ENCODE measurements around the gene TBC1D16.

TBC1D16 gene

GRCh38 chr17:79987187-79987934 is 48.3 kb downstream of the TBC1D16 start:
- no peak for DNase-seq

- DNase-seq: no peak
Measured at GRCh38 chr17:79986411-79987186, 49.1 kb downstream of the TBC1D16 start.

DNA sequence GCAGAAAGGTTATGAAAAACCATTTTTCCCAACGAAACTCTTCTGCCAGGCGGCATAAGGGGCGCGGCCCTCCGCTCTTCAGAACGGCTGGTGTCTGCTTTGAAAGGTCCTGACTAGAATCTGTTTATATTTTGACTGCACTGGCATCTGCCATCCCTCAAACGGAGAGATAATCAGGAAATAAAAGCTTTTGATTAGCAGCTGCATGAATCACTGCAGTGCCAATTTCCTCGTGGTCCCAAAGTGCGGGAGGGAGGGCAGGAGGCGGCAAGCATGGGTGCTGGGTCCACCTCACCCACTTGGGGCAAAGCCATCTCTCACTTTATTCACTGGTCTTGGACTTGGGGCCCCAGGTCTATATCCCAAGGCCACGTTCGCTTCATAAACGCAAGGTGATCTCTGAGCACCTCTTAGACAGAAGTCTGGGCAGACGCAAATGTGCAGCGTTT is 49.7 kb downstream of the TBC1D16 start:
- DNase-seq: no peak

- DNase-seq: no peak
Measured at GRCh38 chr17:79985361-79985942, 50.2 kb downstream of the TBC1D16 start.

- no peak for DNase-seq
Measured at GRCh38 chr17:79984877-79985276, 50.8 kb downstream of the TBC1D16 start.

- DNase-seq: no peak
Measured at GRCh38 chr17:79984045-79984840, 51.4 kb downstream of the TBC1D16 start.

GRCh38 chr17:79983456-79983855 is 52.2 kb downstream of the TBC1D16 start:
- no peak for DNase-seq

DNA sequence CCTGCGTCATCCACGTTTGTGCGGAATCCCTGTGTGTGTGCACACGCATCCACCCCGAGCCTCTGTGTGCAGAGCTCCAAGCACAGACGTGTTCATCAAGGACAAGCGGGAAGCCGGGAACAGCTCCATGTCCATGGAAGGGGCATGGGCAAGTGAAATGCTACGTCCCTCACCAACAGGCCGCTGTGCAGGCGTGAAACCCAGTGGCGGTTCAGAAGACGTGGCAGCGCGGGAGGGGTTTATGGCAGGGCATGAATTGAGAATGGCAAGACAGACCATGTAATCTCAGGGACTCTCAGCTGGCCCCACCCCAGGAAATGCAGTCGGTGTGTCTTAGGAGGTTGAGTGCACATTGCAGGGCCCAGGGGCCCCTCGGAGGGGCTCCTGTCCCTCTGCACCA is 52.7 kb downstream of the TBC1D16 start:
- DNase-seq: no peak

- no peak for DNase-seq
Measured at GRCh38 chr17:79981661-79982101, 54.0 kb downstream of the TBC1D16 start.

DNA sequence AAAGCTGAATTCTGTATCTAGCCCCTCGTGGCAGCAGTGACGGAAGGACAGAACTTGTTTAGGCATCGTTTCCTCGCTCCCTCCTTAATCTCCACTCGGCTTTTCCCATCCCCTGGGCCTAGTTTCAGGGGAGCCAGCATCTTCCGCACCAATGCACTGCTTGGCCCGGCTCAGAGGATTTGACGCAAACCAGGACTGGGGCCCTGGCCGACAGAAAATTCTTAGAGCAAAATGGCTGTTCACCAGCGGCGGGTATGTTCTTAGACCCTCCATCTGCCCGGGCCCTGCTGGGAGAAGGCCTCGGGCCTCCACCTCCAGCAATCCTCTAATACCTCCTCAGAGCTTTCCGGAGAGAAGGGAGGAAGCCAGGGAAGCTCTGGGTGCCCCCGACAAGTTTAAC is 54.6 kb downstream of the TBC1D16 start:
- DNase-seq: no peak

- no peak for DNase-seq
Measured at GRCh38 chr17:79980246-79981043, 55.2 kb downstream of the TBC1D16 start.

DNA sequence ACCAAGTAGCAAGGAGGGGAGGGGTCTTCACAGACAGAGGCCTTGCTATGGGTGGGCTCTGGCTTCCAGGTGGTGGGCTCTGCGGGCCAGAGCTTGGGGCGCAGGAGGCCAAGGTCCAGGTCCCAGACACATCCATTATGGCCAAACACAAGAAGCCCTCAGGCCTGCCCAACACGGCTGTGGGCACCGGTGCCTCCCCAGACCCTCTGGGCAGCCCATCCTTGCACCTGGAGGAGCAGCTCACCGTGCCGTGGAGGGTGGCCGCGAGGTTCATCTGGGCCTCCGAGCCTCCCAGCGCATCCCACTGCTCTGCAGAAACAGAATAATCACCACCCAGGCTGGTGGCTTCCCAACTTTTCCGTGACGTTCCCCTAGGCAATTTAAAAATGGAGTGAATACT is 55.9 kb downstream of the TBC1D16 start:
- DNase-seq: no peak

DNA sequence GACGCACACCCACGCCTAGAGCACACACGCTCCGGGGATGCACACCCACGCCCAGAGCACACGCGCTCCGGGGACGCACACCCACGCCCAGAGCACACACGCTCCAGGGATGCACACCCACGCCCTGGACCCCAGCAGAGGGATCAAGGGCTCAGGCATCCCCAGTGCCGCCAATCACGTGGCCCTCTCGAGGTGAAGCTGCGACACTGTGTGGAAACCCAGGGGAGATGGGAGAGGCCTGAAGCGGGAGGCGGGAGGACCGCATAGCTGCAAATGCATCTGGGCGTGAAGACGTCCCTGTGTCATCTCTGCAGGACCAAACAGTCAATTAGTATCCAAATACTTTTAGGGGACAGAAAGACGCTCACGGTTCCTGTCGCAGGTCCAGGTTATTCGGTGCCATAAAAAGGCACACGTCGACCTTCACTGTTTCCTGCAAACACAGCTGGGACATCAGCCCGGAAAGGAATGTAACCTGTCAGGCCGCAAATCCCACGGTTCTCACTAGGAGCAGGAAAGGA is 56.4 kb downstream of the TBC1D16 start:
- no peak for DNase-seq

- no peak for DNase-seq
Measured at GRCh38 chr17:79978548-79978855, 57.2 kb downstream of the TBC1D16 start.

GRCh38 chr17:79977708-79978547 is 57.7 kb downstream of the TBC1D16 start:
- no peak for DNase-seq

GRCh38 chr17:79977161-79977631 is 58.5 kb downstream of the TBC1D16 start:
- no peak for DNase-seq

DNA sequence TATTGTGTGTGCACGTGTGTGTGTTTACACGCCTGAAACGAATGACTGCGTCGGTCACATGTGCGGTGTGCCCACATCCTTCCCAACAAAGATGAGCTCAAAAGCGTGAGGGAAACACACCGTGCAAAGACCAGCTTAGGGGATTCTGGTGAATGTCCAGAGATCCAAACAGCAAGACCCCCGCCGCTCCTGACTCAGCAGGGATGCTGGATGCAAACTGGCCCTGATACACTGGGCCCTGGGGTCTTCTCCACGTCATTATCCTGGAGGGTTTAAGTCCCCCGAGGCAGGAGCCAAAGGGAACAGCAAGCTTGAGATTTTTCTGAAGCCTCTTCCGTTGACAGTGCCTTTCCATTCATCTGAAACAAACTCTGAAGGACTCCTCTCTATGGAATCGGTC is 59.2 kb downstream of the TBC1D16 start:
- no peak for DNase-seq

GRCh38 chr17:79975498-79976134 is 60.1 kb downstream of the TBC1D16 start:
- no peak for DNase-seq

DNA sequence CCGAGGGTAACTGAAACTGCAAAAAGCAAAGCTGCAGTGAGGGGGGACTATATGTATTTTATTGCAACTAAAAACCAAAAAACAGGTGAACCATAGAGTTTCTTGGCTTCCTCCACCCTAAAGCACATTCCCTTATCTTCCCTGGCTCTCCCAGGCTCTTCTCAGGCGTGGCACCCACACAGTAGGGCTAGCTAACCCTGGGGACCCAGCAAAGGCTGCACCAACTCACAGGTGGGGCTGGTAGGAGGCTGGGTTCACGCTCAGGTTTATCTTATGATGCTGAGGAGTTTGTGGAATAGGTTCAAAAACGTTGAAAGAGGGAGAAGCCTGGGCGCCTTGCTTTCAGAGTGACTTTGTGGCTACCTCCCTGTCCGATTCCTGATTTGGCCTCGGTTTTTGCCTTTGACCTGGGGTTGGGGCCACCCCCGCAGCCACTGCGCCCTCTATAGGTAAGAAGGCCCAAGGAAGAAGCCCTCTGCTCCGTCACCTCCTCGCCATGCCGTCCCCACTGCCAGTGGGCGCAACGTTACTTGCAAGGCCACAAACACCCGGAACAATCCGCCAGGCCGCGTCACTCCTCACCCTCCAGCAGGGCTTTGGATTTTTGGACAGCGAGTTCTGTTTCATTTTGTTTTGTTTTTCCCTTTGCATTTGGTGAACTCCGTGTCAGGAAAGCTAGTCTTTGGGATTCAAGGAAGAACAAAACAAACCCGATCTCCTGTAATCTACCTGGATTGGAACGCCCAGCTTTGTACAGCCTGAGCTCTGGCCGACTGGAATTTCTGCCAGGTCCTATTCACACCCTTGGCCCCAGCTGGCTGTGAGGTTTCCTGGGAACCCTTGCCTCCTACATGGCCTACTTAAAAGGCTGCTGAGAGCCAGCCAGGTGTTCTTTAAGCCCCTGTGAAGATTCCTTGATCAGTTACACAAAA is 60.8 kb downstream of the TBC1D16 start:
- no peak for DNase-seq
